Choroid plexus epithelial cell (primary cell): ENCODE data around the gene SZRD1.

Source experiments
- DNase-seq: peaks from one replicate; pipeline ENCODE4 v3.0.0-alpha.2; 2010; ENCODE audit warnings: low read depth
- H3K4me3 ChIP-seq: 2 replicates; pipeline ENCODE4 v1.5.1; 2011; ENCODE audit warnings: low read depth, mild to moderate bottlenecking, control low read depth, low read length, moderate library complexity
- TF ChIP-seq, protein P1 (sequence below): conservative IDR thresholded peaks from 2 replicates; pipeline ENCODE4 v1.5.1; 2011; ENCODE audit warnings: low read depth, mild to moderate bottlenecking, control low read depth, inconsistent platforms, low read length, moderate library complexity

The SZRD1 gene

GRCh38 chr1:16397120-16397519 is 30.1 kb downstream of the SZRD1 start:
- TF ChIP-seq, protein P1, sequence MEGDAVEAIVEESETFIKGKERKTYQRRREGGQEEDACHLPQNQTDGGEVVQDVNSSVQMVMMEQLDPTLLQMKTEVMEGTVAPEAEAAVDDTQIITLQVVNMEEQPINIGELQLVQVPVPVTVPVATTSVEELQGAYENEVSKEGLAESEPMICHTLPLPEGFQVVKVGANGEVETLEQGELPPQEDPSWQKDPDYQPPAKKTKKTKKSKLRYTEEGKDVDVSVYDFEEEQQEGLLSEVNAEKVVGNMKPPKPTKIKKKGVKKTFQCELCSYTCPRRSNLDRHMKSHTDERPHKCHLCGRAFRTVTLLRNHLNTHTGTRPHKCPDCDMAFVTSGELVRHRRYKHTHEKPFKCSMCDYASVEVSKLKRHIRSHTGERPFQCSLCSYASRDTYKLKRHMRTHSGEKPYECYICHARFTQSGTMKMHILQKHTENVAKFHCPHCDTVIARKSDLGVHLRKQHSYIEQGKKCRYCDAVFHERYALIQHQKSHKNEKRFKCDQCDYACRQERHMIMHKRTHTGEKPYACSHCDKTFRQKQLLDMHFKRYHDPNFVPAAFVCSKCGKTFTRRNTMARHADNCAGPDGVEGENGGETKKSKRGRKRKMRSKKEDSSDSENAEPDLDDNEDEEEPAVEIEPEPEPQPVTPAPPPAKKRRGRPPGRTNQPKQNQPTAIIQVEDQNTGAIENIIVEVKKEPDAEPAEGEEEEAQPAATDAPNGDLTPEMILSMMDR: no peak
- no peak for DNase-seq
- H3K4me3 ChIP-seq: no peak overlapping the region

DNA sequence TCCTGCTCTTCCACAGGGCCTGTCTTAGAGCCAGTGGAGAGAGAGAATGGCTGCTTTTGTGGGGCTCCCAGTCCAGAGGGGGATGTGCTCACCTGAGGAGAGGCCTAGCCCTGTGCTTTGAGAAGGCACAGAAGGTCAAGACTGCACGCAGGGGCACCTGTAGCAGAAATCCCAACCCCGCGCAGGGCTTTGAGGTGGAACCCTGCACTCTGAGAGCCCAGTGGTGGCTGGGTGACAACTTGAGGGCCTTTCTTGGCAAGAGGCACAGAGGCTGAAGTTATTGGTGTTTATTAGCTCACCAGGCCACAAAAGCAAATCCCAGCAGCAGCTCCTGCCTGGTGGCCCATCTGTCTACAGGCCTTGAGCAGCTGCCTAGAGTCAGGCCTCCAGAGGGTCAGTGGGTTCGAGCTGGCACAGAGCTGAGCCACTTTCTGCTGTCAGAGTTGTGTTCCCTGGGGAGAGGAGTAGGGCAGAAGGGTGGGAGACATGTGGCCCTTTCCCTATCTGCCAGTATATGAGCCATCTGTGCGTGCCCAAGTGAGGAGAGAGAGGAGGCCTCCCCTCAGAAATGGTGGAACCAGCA is 31.4 kb downstream of the SZRD1 start:
- TF ChIP-seq, protein P1: no peak
- H3K4me3 ChIP-seq: no peak overlapping the region
- no peak for DNase-seq

- H3K4me3 ChIP-seq: no peak overlapping the region
- DNase-seq: peak; percentile 34
- TF ChIP-seq, protein P1: no peak
These were observed 35.7 kb downstream of the SZRD1 start for GRCh38 chr1:16402742-16403141.

- no peak overlapping the region for H3K4me3 ChIP-seq
- peak; percentile 24 for DNase-seq
- TF ChIP-seq, protein P1: no peak
These were observed 38.4 kb downstream of the SZRD1 start for GRCh38 chr1:16405441-16405840.

GRCh38 chr1:16406868-16407267 is 39.8 kb downstream of the SZRD1 start:
- TF ChIP-seq, protein P1: no peak
- no peak for DNase-seq
- no peak overlapping the region for H3K4me3 ChIP-seq

GRCh38 chr1:16409536-16410152 is 42.6 kb downstream of the SZRD1 start:
- TF ChIP-seq, protein P1: no peak
- no peak for DNase-seq
- no peak overlapping the region for H3K4me3 ChIP-seq

- TF ChIP-seq, protein P1: no peak
- no peak overlapping the region for H3K4me3 ChIP-seq
- DNase-seq: no peak
These were observed 43.8 kb downstream of the SZRD1 start for GRCh38 chr1:16410803-16411202.
